Caco-2 (cell line): ENCODE results near the gene FOXM1. TPM values are rescaled to one million over a fixed set of nuclear protein-coding genes. Genes with fewer than 3 reads are reported as not detected.

Source experiments
- BruUV-seq: library from RNA; stranded (reverse); fragments of 400-500 nt; replicated peaks from 2 replicates; lab custom pipeline; 2021; lab: Mats Ljungman, UMichigan
- CTCF ChIA-PET: fragments of 300-600 bp; sonication (Branson Sonifier 250); formaldehyde crosslinking; loops from one replicate; lab custom pipeline; 2022; ENCODE audit warnings: antibody characterized with exemption; lab: Charles Lee
- POLR2A ChIA-PET: fragments of 300-600 bp; sonication (Branson Sonifier 250); formaldehyde crosslinking; loops from one replicate; lab custom pipeline; 2022; ENCODE audit warnings: antibody characterized with exemption; lab: Charles Lee
- DNase-seq, 2 experiments: peaks; one replicate each; pipeline versions ENCODE4 v3.0.0 to v3.0.0-alpha.2; 2020 to 2022
- H3K27me3 ChIP-seq: replicated peaks from 2 replicates; pipeline ENCODE4 v1.6.0; 2011; ENCODE audit warnings: low read length; ENCODE audit not compliant: control insufficient read depth, insufficient read depth
- H3K36me3 ChIP-seq: 2 replicates; pipeline ENCODE4 v1.5.1; 2011; ENCODE audit warnings: low read length; ENCODE audit not compliant: control insufficient read depth, insufficient read depth
- H3K4me1 ChIP-seq: fragments of 250-450 bp; sonication (Bioruptor Pico); 2 replicates; pipeline ENCODE4 v1.5.1; 2020; ENCODE audit warnings: mild to moderate bottlenecking
- H3K4me3 ChIP-seq: 2 replicates; pipeline ENCODE4 v1.5.1; 2011; ENCODE audit warnings: low read depth, mild to moderate bottlenecking, control low read depth, low read length
- H3K9me3 ChIP-seq: fragments of 250-450 bp; sonication (Bioruptor Pico); 2 replicates; pipeline ENCODE4 v1.5.1; 2020; ENCODE audit warnings: mild to moderate bottlenecking, moderate library complexity
- H3K27ac Mint-ChIP-seq: one replicate; pipeline ENCODE4 v1.8.0; 2022; ENCODE audit warnings: mixed read lengths; ENCODE audit not compliant: unreplicated experiment
- H3K27me3 Mint-ChIP-seq: one replicate; pipeline ENCODE4 v1.8.0; 2022; ENCODE audit warnings: mixed read lengths; ENCODE audit not compliant: insufficient read depth, unreplicated experiment
- H3K36me3 Mint-ChIP-seq: one replicate; pipeline ENCODE4 v1.8.0; 2022; ENCODE audit warnings: mild to moderate bottlenecking, mixed read lengths; ENCODE audit not compliant: insufficient read depth, unreplicated experiment
- H3K4me1 Mint-ChIP-seq: one replicate; pipeline ENCODE4 v1.8.0; 2022; ENCODE audit warnings: low read depth, mixed read lengths; ENCODE audit not compliant: unreplicated experiment
- H3K4me3 Mint-ChIP-seq: one replicate; pipeline ENCODE4 v1.8.0; 2022; ENCODE audit warnings: mild to moderate bottlenecking, moderate library complexity, mixed read lengths; ENCODE audit not compliant: unreplicated experiment
- H3K9me3 Mint-ChIP-seq: one replicate; pipeline ENCODE4 v1.8.0; 2022; ENCODE audit warnings: mixed read lengths; ENCODE audit not compliant: unreplicated experiment
- CTCF ChIP-seq, 2 experiments: fragments of 200-600 bp in 1 of 2; IDR thresholded peaks; 1 replicate in 1 of 2; 2 replicates in 1 of 2; pipeline versions ENCODE4 v1.5.1 to v1.8.0; 2011 to 2022; ENCODE audit warnings: antibody characterized with exemption in 1 of 2, control low read depth in 1 of 2, inconsistent platforms in 1 of 2, low read depth in 1 of 2, low read length in 1 of 2, mild to moderate bottlenecking in 1 of 2, moderate library complexity in 1 of 2; ENCODE audit not compliant: insufficient read depth in 1 of 2, severe bottlenecking in 1 of 2, unreplicated experiment in 1 of 2
- intact Hi-C: fragments of 100-400 bp; cut with micrococcal nuclease; formaldehyde crosslinking; loops from one replicate; pipeline ENCODE4 v1.10.0; 2022; ENCODE audit not compliant: unreplicated experiment
- total RNA-seq: library from RNA; stranded (reverse); gene quantifications from 2 replicates; pipeline ENCODE4 v1.2.3, GENCODE V29; 2022

The FOXM1 gene
- total RNA-seq, 1 experiment from 2014 or later, result 222 TPM

- peaks cover 5% of the 10 kb centered on the region for H3K27me3 Mint-ChIP-seq
- Histone ChIP-seq H3K27me3 (no peaks in the 10 kb centered on the region), H3K36me3 (no peaks in the 10 kb centered on the region), H3K9me3 (no peaks in the 10 kb centered on the region; the same call in 1 of the 2 replicates), H3K4me3 (no peak overlapping the region), H3K4me1 (no peaks in the 10 kb centered on the region)
- H3K4me3 Mint-ChIP-seq, result no peak overlapping the region
- no TSS peak for BruUV-seq
- DNase-seq, result no peak
- intact Hi-C loops, result no loop called here
- TF ChIP-seq CTCF (IDR thresholded peaks at IDR 0.05; ENCODE audit: insufficient read depth in 1 of 2, low read depth in 1 of 2, low read length in 1 of 2, severe bottlenecking in 1 of 2, unreplicated experiment in 1 of 2), result no peak
- H3K27ac Mint-ChIP-seq, result no peak overlapping the region
- CTCF ChIA-PET, result interaction anchor here (1.1 kb wide), 1 partner anchor 198 kb away, joined by 3 read pairs; no protein-coding TSS in a partner anchor
- POLR2A ChIA-PET, result no interaction called here
- H3K36me3 Mint-ChIP-seq, result peaks cover 5% of the 10 kb centered on the region
- H3K4me1 Mint-ChIP-seq, result no peaks in the 10 kb centered on the region
- no peaks in the 10 kb centered on the region for H3K9me3 Mint-ChIP-seq
Observed at GRCh38 chr12:2835691-2836403, 41.1 kb downstream of the FOXM1 start.

- no peak within 1 kb of the TSS for H3K27ac Mint-ChIP-seq
- POLR2A ChIA-PET, result no interaction called here
Observed at GRCh38 chr12:2834581-2835491, 42.1 kb downstream of the FOXM1 start, which contains the start of gene NRIP2. TSS of gene NRIP2 (minus strand) at chr12:2835035. CDS start at chr12:2834983, 52 bp downstream.

More at GRCh38 chr12:2834581-2835491, 42.1 kb downstream of the FOXM1 start, which contains the start of gene NRIP2:
- no peaks in the 10 kb centered on the region for H3K4me1 ChIP-seq
- CTCF ChIA-PET, result no interaction called here
- no peak for TF ChIP-seq CTCF (IDR thresholded peaks at IDR 0.05; ENCODE audit: insufficient read depth in 1 of 2, low read depth in 1 of 2, low read length in 1 of 2, severe bottlenecking in 1 of 2, unreplicated experiment in 1 of 2)
- H3K36me3 ChIP-seq, result no peaks in the 10 kb centered on the region
- Mint-ChIP-seq H3K9me3 (no peaks in the 10 kb centered on the region), H3K4me1 (no peaks in the 10 kb centered on the region), H3K27me3 (peaks cover 5% of the 10 kb centered on the region), H3K36me3 (peaks cover 10% of the 10 kb centered on the region), H3K4me3 (no peak within 1 kb of the TSS)
- no TSS peak for BruUV-seq
- intact Hi-C loops, result no loop called here
- H3K9me3 ChIP-seq, result no peaks in the 10 kb centered on the region; the same call in 1 of the 2 replicates
- DNase-seq, result no peak
- no peaks in the 10 kb centered on the region for H3K27me3 ChIP-seq
- H3K4me3 ChIP-seq, result no peak within 1 kb of the TSS
